Gastroesophageal sphincter (tissue), 3 donors: ENCODE measurements around the gene HLA-DRB1.

ENCODE experiments used
- EP300 ChIP-seq: sonication (generic); formaldehyde crosslinking; IDR thresholded peaks from one replicate; pipeline ENCODE4 v1.6.1; 2017; ENCODE audit warnings: antibody characterized with exemption, mild to moderate bottlenecking
- POLR2AphosphoS5 ChIP-seq: sonication (generic); formaldehyde crosslinking; IDR thresholded peaks from one replicate; pipeline ENCODE4 v1.6.1; 2017; ENCODE audit warnings: antibody characterized with exemption
- TF ChIP-seq, protein P1 (sequence below), 4 experiments: fragments of 200-600 bp in 2 of 4; fragments of 450-650 bp in 2 of 4; sonication (generic) in 1 of 4; IDR thresholded peaks; one replicate each; pipeline ENCODE4 v1.5.1; 2017 to 2019; ENCODE audit warnings: antibody characterized with exemption in 4 of 4, mild to moderate bottlenecking in 2 of 4, moderate library complexity in 2 of 4

DNA sequence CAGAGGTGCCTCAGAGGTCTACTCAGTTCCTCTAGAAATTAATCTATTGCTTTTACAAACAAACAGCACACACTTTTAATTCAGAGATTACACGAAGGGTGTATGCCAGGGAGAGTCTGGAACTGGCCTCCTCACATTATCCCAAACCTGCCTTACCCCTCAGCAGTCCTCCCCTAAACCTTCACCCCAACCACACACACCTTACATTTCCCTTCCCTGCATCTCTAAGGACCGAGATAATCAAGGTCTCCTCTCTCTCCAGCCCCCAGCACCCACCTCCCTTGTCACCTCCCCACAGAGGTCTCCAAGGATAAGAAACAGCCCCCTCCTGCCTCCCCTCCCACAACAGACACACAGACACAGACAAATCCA lies 6.1 kb downstream of the HLA-DRB1 start:
- TF ChIP-seq EP300 (no peak), POLR2AphosphoS5 (no peak)
- TF ChIP-seq, protein P1, sequence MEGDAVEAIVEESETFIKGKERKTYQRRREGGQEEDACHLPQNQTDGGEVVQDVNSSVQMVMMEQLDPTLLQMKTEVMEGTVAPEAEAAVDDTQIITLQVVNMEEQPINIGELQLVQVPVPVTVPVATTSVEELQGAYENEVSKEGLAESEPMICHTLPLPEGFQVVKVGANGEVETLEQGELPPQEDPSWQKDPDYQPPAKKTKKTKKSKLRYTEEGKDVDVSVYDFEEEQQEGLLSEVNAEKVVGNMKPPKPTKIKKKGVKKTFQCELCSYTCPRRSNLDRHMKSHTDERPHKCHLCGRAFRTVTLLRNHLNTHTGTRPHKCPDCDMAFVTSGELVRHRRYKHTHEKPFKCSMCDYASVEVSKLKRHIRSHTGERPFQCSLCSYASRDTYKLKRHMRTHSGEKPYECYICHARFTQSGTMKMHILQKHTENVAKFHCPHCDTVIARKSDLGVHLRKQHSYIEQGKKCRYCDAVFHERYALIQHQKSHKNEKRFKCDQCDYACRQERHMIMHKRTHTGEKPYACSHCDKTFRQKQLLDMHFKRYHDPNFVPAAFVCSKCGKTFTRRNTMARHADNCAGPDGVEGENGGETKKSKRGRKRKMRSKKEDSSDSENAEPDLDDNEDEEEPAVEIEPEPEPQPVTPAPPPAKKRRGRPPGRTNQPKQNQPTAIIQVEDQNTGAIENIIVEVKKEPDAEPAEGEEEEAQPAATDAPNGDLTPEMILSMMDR (IDR thresholded peaks at IDR 0.05): no peak
